HL-60 (cell line): ENCODE data around the gene CTDP1.

Experiments used
- DNase-seq, 2 experiments: peaks; one replicate each; pipeline ENCODE4 v3.0.0-alpha.2; 2010 to 2020; ENCODE audit warnings: low read depth in 1 of 2, low spot score in 1 of 2
- H3K27ac ChIP-seq: fragments of 250-450 bp; sonication (Bioruptor Pico); replicated peaks from 2 replicates; pipeline ENCODE4 v1.5.1; 2020; ENCODE audit warnings: mild to moderate bottlenecking, moderate library complexity
- H3K27me3 ChIP-seq: fragments of 250-450 bp; sonication (Bioruptor Pico); 2 replicates; pipeline ENCODE4 v1.5.1; 2021; ENCODE audit warnings: mild to moderate bottlenecking, moderate library complexity; ENCODE audit not compliant: insufficient read depth, poor library complexity, severe bottlenecking
- H3K4me3 ChIP-seq: replicated peaks from 2 replicates; pipeline ENCODE4 v1.5.1; 2011; ENCODE audit warnings: mild to moderate bottlenecking, control low read depth, low read length; ENCODE audit not compliant: insufficient read depth
- GABPA ChIP-seq: IDR thresholded peaks from 2 replicates; pipeline ENCODE4 v1.6.1; 2012; ENCODE audit warnings: low read depth
- POLR2AphosphoS5 ChIP-seq: IDR thresholded peaks from 2 replicates; pipeline ENCODE4 v1.6.1; 2012; ENCODE audit warnings: low read depth
- SPI1 ChIP-seq: IDR thresholded peaks from 2 replicates; pipeline ENCODE4 v1.6.1; 2012; ENCODE audit warnings: low read depth, mild to moderate bottlenecking, borderline replicate concordance
- TF ChIP-seq, protein P1 (sequence below): IDR thresholded peaks from one replicate; pipeline ENCODE4 v1.5.1; 2011; ENCODE audit warnings: low read length, control low read depth, inconsistent platforms; ENCODE audit not compliant: insufficient read depth
- TF ChIP-seq, protein P2 (sequence below): IDR thresholded peaks from 2 replicates; pipeline ENCODE4 v1.6.1; 2012; ENCODE audit warnings: low read depth; ENCODE audit not compliant: insufficient replicate concordance

Gene CTDP1

DNA sequence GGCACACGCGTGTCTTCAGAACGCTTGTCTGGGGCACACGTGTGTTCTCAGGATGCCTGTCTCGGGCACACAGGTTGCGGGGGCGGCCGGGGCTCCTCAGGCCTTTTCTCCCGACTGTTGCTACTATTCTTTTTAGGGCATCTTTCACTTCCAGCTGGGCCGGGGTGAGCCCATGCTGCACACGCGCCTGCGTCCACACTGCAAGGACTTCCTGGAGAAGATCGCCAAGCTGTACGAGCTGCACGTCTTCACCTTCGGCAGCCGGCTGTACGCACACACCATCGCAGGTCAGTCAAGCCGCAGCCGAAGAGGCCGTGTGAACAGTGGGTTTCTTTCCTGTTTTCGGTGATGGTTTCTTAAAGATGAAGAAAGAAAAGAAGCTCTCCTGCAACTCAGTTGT is 25.0 kb downstream of the CTDP1 start:
- Histone ChIP-seq H3K4me3 (no peak overlapping the region), H3K27ac (no peak overlapping the region), H3K27me3 (no peaks in the 10 kb centered on the region)
- DNase-seq, result no peak
- TF ChIP-seq, protein P1, sequence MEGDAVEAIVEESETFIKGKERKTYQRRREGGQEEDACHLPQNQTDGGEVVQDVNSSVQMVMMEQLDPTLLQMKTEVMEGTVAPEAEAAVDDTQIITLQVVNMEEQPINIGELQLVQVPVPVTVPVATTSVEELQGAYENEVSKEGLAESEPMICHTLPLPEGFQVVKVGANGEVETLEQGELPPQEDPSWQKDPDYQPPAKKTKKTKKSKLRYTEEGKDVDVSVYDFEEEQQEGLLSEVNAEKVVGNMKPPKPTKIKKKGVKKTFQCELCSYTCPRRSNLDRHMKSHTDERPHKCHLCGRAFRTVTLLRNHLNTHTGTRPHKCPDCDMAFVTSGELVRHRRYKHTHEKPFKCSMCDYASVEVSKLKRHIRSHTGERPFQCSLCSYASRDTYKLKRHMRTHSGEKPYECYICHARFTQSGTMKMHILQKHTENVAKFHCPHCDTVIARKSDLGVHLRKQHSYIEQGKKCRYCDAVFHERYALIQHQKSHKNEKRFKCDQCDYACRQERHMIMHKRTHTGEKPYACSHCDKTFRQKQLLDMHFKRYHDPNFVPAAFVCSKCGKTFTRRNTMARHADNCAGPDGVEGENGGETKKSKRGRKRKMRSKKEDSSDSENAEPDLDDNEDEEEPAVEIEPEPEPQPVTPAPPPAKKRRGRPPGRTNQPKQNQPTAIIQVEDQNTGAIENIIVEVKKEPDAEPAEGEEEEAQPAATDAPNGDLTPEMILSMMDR, result no peak
- no peak for TF ChIP-seq SPI1
- no peak for TF ChIP-seq GABPA
- TF ChIP-seq POLR2AphosphoS5, result no peak
- TF ChIP-seq, protein P2, sequence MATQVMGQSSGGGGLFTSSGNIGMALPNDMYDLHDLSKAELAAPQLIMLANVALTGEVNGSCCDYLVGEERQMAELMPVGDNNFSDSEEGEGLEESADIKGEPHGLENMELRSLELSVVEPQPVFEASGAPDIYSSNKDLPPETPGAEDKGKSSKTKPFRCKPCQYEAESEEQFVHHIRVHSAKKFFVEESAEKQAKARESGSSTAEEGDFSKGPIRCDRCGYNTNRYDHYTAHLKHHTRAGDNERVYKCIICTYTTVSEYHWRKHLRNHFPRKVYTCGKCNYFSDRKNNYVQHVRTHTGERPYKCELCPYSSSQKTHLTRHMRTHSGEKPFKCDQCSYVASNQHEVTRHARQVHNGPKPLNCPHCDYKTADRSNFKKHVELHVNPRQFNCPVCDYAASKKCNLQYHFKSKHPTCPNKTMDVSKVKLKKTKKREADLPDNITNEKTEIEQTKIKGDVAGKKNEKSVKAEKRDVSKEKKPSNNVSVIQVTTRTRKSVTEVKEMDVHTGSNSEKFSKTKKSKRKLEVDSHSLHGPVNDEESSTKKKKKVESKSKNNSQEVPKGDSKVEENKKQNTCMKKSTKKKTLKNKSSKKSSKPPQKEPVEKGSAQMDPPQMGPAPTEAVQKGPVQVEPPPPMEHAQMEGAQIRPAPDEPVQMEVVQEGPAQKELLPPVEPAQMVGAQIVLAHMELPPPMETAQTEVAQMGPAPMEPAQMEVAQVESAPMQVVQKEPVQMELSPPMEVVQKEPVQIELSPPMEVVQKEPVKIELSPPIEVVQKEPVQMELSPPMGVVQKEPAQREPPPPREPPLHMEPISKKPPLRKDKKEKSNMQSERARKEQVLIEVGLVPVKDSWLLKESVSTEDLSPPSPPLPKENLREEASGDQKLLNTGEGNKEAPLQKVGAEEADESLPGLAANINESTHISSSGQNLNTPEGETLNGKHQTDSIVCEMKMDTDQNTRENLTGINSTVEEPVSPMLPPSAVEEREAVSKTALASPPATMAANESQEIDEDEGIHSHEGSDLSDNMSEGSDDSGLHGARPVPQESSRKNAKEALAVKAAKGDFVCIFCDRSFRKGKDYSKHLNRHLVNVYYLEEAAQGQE, result no peak

DNA sequence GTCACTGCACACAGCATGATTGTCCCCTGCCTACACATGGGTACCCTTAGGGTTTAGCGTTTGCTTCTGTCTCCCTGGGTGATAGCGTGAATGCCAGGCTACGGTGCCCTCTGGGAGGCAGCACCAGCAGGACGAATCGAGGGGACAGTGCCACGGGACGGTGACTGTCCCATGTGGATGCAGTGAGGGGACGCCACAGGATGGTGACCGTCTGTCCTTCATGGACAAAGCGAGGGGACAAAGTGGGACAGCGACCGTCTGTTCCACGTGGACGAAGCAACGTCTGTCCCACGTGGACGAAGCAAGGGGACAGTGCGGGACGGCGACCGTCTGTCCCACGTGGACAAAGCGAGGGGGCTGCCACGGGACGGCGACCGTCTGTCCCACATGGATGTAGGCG is 25.7 kb downstream of the CTDP1 start:
- no peak for TF ChIP-seq SPI1
- no peak for TF ChIP-seq POLR2AphosphoS5
- TF ChIP-seq, protein P2, result no peak
- TF ChIP-seq GABPA, result no peak
- TF ChIP-seq, protein P1, result no peak
- DNase-seq, result no peak
- Histone ChIP-seq H3K27me3 (no peaks in the 10 kb centered on the region), H3K27ac (no peak overlapping the region), H3K4me3 (no peak overlapping the region)

DNA sequence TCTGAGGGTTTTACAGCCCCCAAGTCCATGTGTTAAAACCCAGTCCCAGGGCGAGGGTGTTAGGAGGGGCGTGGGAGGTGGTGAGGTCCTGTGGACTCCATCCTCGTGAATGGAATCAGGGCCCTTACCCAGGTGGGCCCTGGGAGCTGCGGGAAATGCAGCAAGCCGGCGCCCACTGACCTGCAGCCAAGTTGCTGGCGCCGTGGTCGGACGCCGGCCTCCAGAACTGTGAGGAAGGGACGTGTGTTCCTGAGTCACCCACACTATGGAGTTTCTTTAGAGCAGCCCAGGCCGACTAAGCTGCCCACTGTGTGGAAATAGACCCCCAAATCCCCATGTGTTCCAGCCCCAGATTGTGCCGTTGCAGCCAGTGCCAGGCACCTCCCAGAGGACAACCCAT is 26.4 kb downstream of the CTDP1 start:
- no peaks in the 10 kb centered on the region for H3K27me3 ChIP-seq
- no peak for DNase-seq
- H3K4me3 ChIP-seq, result no peak overlapping the region
- H3K27ac ChIP-seq, result no peak overlapping the region
- TF ChIP-seq SPI1 (no peak), GABPA (no peak), POLR2AphosphoS5 (no peak)
- TF ChIP-seq, protein P2, result no peak
- TF ChIP-seq, protein P1, result no peak
